Right lobe of liver (tissue), 6 donors: ENCODE data around the gene CAMTA1. TPM values are rescaled to one million over a fixed set of nuclear protein-coding genes. Genes with fewer than 3 reads are reported as not detected.

Source experiments
- ATAC-seq, 4 donors: fragments of 200-7000 bp; cut with Tn5 transposase; one replicate each; pipeline ENCODE4 v1.9.1; 2020; ENCODE audit warnings: mild to moderate bottlenecking in 4 of 4, moderate library complexity in 4 of 4
- DNase-seq, 3 donors: peaks; one replicate each; pipeline ENCODE4 v3.0.0-alpha.2; 2020
- H3K27ac ChIP-seq, 3 donors: fragments of 200-600 bp; one replicate each; pipeline ENCODE4 v1.8.0; 2022
- H3K27me3 ChIP-seq, 2 donors: fragments of 200-600 bp; one replicate each; pipeline ENCODE4 v1.8.0; 2022
- H3K36me3 ChIP-seq, 4 donors: fragments of 200-600 bp; sonication (generic) in 1 of 4; one replicate each; pipeline versions ENCODE4 v1.5.1 to v1.8.0; 2017 to 2022; ENCODE audit warnings: control low read depth in 1 of 4
- H3K4me1 ChIP-seq, 4 donors: fragments of 200-600 bp; sonication (generic) in 1 of 4; one replicate each; pipeline versions ENCODE4 v1.5.1 to v1.8.0; 2017 to 2022; ENCODE audit warnings: control low read depth in 1 of 4
- H3K4me3 ChIP-seq, 3 donors: fragments of 200-600 bp; one replicate each; pipeline ENCODE4 v1.8.0; 2022
- H3K9me3 ChIP-seq, 4 donors: fragments of 200-600 bp; sonication (generic) in 1 of 4; one replicate each; pipeline versions ENCODE4 v1.5.1 to v1.8.0; 2017 to 2022; ENCODE audit warnings: control low read depth in 1 of 4
- CTCF ChIP-seq, 4 donors: fragments of 200-600 bp in 3 of 4; fragments of 450-650 bp in 1 of 4; IDR thresholded peaks; one replicate each; pipeline versions ENCODE4 v1.5.1 to v1.8.0; 2016 to 2022; ENCODE audit warnings: antibody characterized with exemption in 4 of 4, mild to moderate bottlenecking in 2 of 4
- POLR2A ChIP-seq: fragments of 450-650 bp; IDR thresholded peaks from one replicate; pipeline ENCODE4 v1.6.1; 2017; ENCODE audit warnings: antibody characterized with exemption, mild to moderate bottlenecking
- WGBS: methylation state at CpG from one replicate; pipeline ENCODE4 v1.1.6; 2018; ENCODE audit warnings: low coverage, low lambda C conversion rate; ENCODE audit not compliant: insufficient coverage; ENCODE audit errors: missing lambda C conversion rate; 5-methylcytosine and 5-hydroxymethylcytosine counted together
- intact Hi-C, 2 donors: fragments of 100-400 bp; cut with DNase I; formaldehyde crosslinking; loops; one replicate each; pipeline versions ENCODE4 v1.11.2 to v1.14.1; 2022
- total RNA-seq, 6 experiments: library from RNA; depleted of rRNA in 2 of 6; stranded (reverse); fragments of >200 nt in 2 of 6; fragmentation: NEBNext Ultra II Directional in 3 of 6; extraction: Animal tissue kit (Norgen Biotek cat#: 25700) in 3 of 6; gene quantifications; one replicate each; pipeline versions ENCODE4 v1.1.0 to v1.2.4, GENCODE V29; 2016 to 2023
- donor health status: DM: no; HTN: yes; CAD: no.
- donor health status: DM: no; HTN: no; CAD: no.
- donor health status: DM: no; HTN: no; CAD: no.
- donor health status: DM: no; HTN: yes; CAD: no.
- donor health status: DM: no; HTN: yes; CAD: no.

CAMTA1 gene
- total RNA-seq, 6 experiments from 2014 or later, result 32.3 to 49.4 (median 37.2) TPM

- H3K36me3 ChIP-seq, result no peaks in the 10 kb centered on the region
- intact Hi-C loops, result no loop called here
- DNase-seq (no peak), ATAC-seq (peak in 1 of 4 donors; percentile 13)
- H3K27ac ChIP-seq, result no peak overlapping the region
- TF ChIP-seq POLR2A (no peak), CTCF (IDR thresholded peaks at IDR 0.05) (no peak)
- H3K4me3 ChIP-seq, result no peak overlapping the region
- H3K9me3 ChIP-seq, result no peaks in the 10 kb centered on the region
- 70% methylated on average over 6 of the region's 8 CpGs for WGBS
- H3K4me1 ChIP-seq, result no peaks in the 10 kb centered on the region
- H3K27me3 ChIP-seq, result no peaks in the 10 kb centered on the region
These were observed 145.6 kb downstream of the CAMTA1 start for GRCh38 chr1:6930732-6931300.

GRCh38 chr1:6935361-6935883 lies 150.2 kb downstream of the CAMTA1 start:
- TF ChIP-seq CTCF (IDR thresholded peaks at IDR 0.05), result no peak
- no peak for TF ChIP-seq POLR2A
- no peak overlapping the region for H3K27ac ChIP-seq
- ATAC-seq (no peak), DNase-seq (no peak)
- intact Hi-C loops, result no loop called here
- 32% methylated on average over 9 of the region's 12 CpGs for WGBS
- H3K9me3 ChIP-seq, result no peaks in the 10 kb centered on the region
- H3K27me3 ChIP-seq, result no peaks in the 10 kb centered on the region
- no peaks in the 10 kb centered on the region for H3K36me3 ChIP-seq
- H3K4me3 ChIP-seq, result no peak overlapping the region
- H3K4me1 ChIP-seq, result no peaks in the 10 kb centered on the region

- no peaks in the 10 kb centered on the region for H3K27me3 ChIP-seq
- DNase-seq, result no peak
- WGBS, result 41% methylated on average over 7 of the region's 8 CpGs
- TF ChIP-seq POLR2A (no peak), CTCF (IDR thresholded peaks at IDR 0.05) (no peak)
- ATAC-seq, result no peak
- H3K36me3 ChIP-seq, result no peaks in the 10 kb centered on the region
- no peaks in the 10 kb centered on the region for H3K9me3 ChIP-seq
- H3K27ac ChIP-seq, result no peak overlapping the region
- no peaks in the 10 kb centered on the region for H3K4me1 ChIP-seq
- intact Hi-C loops, result no loop called here
- H3K4me3 ChIP-seq, result no peak overlapping the region
These were observed 150.8 kb downstream of the CAMTA1 start for GRCh38 chr1:6935911-6936690.

- no peak for TF ChIP-seq POLR2A
- TF ChIP-seq CTCF (IDR thresholded peaks at IDR 0.05), result no peak
- H3K4me1 ChIP-seq, result no peaks in the 10 kb centered on the region
- no peak overlapping the region for H3K27ac ChIP-seq
- no peaks in the 10 kb centered on the region for H3K27me3 ChIP-seq
- ATAC-seq, result no peak
- H3K9me3 ChIP-seq, result no peaks in the 10 kb centered on the region
- no peak for DNase-seq
- H3K4me3 ChIP-seq, result no peak overlapping the region
- 70% methylated on average over 3 of the region's 3 CpGs for WGBS
- H3K36me3 ChIP-seq, result no peaks in the 10 kb centered on the region
- intact Hi-C loops, result no loop called here
These were observed 151.8 kb downstream of the CAMTA1 start for GRCh38 chr1:6937048-6937447.
